Measurements from ENCODE around the gene KRT77. TPM values are rescaled to one million over a fixed set of nuclear protein-coding genes. Genes with fewer than 3 reads are reported as not detected.
A peak's percentile ranks its signal among the peaks of the same experiment; 100 is the strongest.

The KRT77 gene
- polyA plus RNA-seq, 4 donors: 0.01 to 0.86 TPM; not detected in 2

DNA sequence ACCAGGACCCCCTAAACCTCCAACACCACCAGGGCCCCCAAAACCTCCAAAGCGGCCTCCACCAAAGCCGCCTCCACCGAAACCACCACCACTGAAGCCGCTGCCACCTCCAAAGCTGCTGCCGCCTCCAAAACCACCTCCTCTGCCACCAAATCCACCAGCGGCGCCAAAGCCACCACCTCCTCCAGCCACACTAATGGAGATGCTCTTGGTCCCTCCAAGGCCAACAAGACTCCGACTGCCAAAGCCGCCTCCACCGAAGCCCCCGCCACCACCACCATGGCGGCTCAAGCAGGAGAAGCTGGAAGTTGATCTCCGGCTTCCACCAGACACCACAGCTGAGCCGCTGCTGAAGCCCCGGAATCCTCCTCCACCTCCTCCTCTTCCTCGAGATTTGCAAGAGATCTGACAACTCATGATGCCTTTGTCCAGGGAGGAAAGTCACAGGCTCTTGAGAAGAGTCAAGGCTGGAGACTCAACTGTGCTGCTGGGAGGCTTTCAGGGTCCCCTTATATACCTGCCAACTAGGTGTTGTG, 51.5 kb downstream of the KRT77 start, which contains the start of gene KRT2:
TSS of gene KRT2 (minus strand) at position 486 of the 536 bp plus-strand sequence. CDS start at position 417, 69 bp downstream.
- Histone ChIP-seq H3K4me3 (ENCODE audit: low read depth in 1 of 3, low read length in 3 of 3) (no peak within 1 kb of the TSS), H3K9me3 (ENCODE audit: control insufficient read depth in 2 of 2, insufficient read depth in 1 of 2, low read depth in 1 of 2, low read length in 1 of 2) (peaks cover 0 to 7% of the 10 kb centered on the region in 2 donors), H3K36me3 (ENCODE audit: control insufficient read depth in 3 of 3, insufficient read depth in 2 of 3, low read depth in 1 of 3, low read length in 3 of 3) (no peaks in the 10 kb centered on the region), H3K27ac (ENCODE audit: low read depth in 1 of 3, low read length in 2 of 3) (no peak within 1 kb of the TSS), H3K4me1 (ENCODE audit: control insufficient read depth in 3 of 3, insufficient read depth in 2 of 3, low read depth in 1 of 3, low read length in 2 of 3) (peaks cover 0 to 22% (median 15%) of the 10 kb centered on the region in 3 donors), H3K27me3 (ENCODE audit: control insufficient read depth in 3 of 3, insufficient read depth in 3 of 3, low read length in 3 of 3) (no peaks in the 10 kb centered on the region)
- DNase-seq (no peak), FAIRE-seq (no peak)
- WGBS, 3 donors: 95 to 97% (median 96%) methylated on average over 16 of the region's 16 CpGs

DNA sequence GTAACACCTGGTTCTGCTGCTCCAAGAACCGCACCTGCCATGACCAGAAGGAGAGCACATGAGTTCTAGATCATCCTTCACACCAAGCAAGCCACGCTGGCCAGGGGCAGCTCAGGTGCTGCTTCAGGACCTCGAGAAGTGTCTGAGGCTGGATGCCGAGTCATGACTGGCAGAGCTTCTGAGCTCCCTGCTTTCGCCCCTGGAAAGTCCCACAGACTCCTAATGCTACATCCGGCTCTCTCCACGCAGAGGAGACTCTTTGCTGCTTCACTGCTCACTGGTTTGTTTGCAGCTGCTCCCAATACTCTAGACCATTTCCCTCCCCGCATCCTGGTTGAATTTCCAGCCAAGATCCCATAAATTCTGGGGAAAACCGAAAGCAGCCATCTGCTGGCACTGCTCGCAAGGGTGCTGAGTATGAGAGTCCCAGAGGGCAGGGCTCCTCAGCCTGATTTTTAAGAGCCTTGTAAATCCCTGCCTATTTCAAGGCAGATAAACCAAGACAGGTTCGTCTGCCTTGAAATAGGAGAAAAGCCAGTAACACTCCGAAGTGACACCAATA, 52.7 kb downstream of the KRT77 start:
- DNase-seq: peak in 1 of 2 donors; percentile 51
- WGBS, 3 donors: 17 to 46% (median 37%) methylated on average over 12 of the region's 12 CpGs
- H3K4me3 ChIP-seq (ENCODE audit: low read depth in 1 of 3, low read length in 3 of 3): no peak overlapping the region

DNA sequence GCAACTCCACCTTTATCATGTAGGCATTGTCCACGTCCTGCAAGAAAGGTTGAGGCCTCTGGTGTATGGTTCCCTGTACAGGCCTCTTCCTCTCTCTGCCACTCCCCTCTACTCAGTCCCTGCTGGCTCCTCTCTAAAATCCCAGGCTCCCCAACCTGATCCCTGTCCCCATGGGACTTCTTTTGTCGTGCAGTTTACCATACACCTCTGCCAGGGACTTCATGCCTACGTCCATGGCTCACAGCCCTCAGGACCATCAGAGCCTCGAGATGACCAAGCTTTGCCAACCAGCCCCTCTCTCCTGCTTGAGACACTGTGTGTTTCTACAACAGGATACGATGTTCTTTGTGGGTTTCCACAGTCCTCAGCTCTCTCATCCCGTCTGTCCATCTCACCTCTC, 54.3 kb downstream of the KRT77 start:
- Histone ChIP-seq H3K4me3 (ENCODE audit: low read depth in 1 of 3, low read length in 3 of 3) (no peak overlapping the region), H3K36me3 (ENCODE audit: control insufficient read depth in 3 of 3, insufficient read depth in 2 of 3, low read depth in 1 of 3, low read length in 3 of 3) (no peaks in the 10 kb centered on the region), H3K9me3 (ENCODE audit: control insufficient read depth in 2 of 2, insufficient read depth in 1 of 2, low read depth in 1 of 2, low read length in 1 of 2) (peaks cover 0 to 13% of the 10 kb centered on the region in 2 donors), H3K27me3 (ENCODE audit: control insufficient read depth in 3 of 3, insufficient read depth in 3 of 3, low read length in 3 of 3) (no peaks in the 10 kb centered on the region), H3K27ac (ENCODE audit: low read depth in 1 of 3, low read length in 2 of 3) (no peak overlapping the region), H3K4me1 (ENCODE audit: control insufficient read depth in 3 of 3, insufficient read depth in 2 of 3, low read depth in 1 of 3, low read length in 2 of 3) (peaks cover 0 to 25% (median 4%) of the 10 kb centered on the region in 3 donors)
- WGBS, 3 donors: 64 to 72% (median 69%) methylated on average over 6 of the region's 6 CpGs
- DNase-seq (no peak), FAIRE-seq (no peak)

More for the DNA sequence above, 52.7 kb downstream of the KRT77 start:
- peaks cover 0 to 7% of the 10 kb centered on the region in 2 donors for H3K9me3 ChIP-seq (ENCODE audit: control insufficient read depth in 2 of 2, insufficient read depth in 1 of 2, low read depth in 1 of 2, low read length in 1 of 2)
- no peak for FAIRE-seq
- no peaks in the 10 kb centered on the region for H3K36me3 ChIP-seq (ENCODE audit: control insufficient read depth in 3 of 3, insufficient read depth in 2 of 3, low read depth in 1 of 3, low read length in 3 of 3)
- peak overlapping the region in 1 of 3 donors; percentile 21 for H3K27ac ChIP-seq (ENCODE audit: low read depth in 1 of 3, low read length in 2 of 3)
- peaks cover 0 to 16% (median 7%) of the 10 kb centered on the region in 3 donors for H3K4me1 ChIP-seq (ENCODE audit: control insufficient read depth in 3 of 3, insufficient read depth in 2 of 3, low read depth in 1 of 3, low read length in 2 of 3)
- H3K27me3 ChIP-seq (ENCODE audit: control insufficient read depth in 3 of 3, insufficient read depth in 3 of 3, low read length in 3 of 3): no peaks in the 10 kb centered on the region

DNA sequence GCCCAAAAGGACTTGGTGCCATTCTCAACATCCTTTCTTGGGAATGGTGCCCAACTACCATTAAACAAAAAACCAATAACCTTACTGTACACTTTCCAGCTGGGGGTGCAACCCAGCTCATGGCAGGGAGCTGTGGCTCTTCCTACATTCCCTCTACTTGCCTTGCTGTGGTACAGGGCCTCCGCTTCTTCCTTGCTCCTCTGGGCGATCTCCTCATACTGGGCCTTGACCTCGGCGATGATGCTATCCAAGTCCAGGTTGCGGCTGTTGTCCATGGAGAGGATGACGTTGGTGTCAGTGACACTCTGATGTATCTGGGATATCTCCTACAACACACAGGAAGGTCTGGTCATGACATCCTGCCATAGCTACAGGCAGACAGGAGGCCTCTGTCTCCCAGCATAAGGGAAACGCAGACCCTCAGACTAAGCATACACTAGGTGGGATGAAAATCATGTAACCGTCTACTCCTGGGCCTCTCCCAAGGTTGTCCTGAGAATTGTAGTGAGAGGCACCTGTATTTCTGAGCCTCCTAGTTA, 55.2 kb downstream of the KRT77 start:
- FAIRE-seq: no peak
- Histone ChIP-seq H3K27ac (ENCODE audit: low read depth in 1 of 3, low read length in 2 of 3) (no peak overlapping the region), H3K36me3 (ENCODE audit: control insufficient read depth in 3 of 3, insufficient read depth in 2 of 3, low read depth in 1 of 3, low read length in 3 of 3) (no peaks in the 10 kb centered on the region), H3K9me3 (ENCODE audit: control insufficient read depth in 2 of 2, insufficient read depth in 1 of 2, low read depth in 1 of 2, low read length in 1 of 2) (peaks cover 0 to 13% of the 10 kb centered on the region in 2 donors), H3K27me3 (ENCODE audit: control insufficient read depth in 3 of 3, insufficient read depth in 3 of 3, low read length in 3 of 3) (no peaks in the 10 kb centered on the region), H3K4me3 (ENCODE audit: low read depth in 1 of 3, low read length in 3 of 3) (no peak overlapping the region), H3K4me1 (ENCODE audit: control insufficient read depth in 3 of 3, insufficient read depth in 2 of 3, low read depth in 1 of 3, low read length in 2 of 3) (peaks cover 0 to 25% (median 4%) of the 10 kb centered on the region in 3 donors)
- DNase-seq: no peak
- 94 to 97% (median 96%) methylated on average over 8 of the region's 8 CpGs for WGBS, 3 donors

DNA sequence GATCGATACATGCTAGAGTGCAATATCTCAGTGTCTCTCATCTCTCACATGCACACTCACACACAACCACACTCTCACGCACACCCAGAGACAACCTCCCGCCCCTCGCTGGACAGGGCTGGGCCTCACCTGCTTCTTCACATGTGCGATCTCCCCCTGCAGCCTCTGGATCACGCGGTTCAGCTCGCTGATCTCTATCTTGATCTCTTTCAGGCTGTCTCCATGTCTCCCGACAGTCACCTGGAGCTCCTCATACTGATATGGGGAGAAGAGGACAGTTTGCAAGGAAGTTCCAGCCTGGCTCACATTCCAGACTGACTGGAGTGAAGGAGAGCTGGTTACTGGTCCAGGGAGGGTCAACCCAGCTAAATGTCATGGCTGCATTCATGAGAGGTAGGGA, 55.7 kb downstream of the KRT77 start:
- Histone ChIP-seq H3K36me3 (ENCODE audit: control insufficient read depth in 3 of 3, insufficient read depth in 2 of 3, low read depth in 1 of 3, low read length in 3 of 3) (no peaks in the 10 kb centered on the region), H3K4me1 (ENCODE audit: control insufficient read depth in 3 of 3, insufficient read depth in 2 of 3, low read depth in 1 of 3, low read length in 2 of 3) (peaks cover 0 to 25% (median 4%) of the 10 kb centered on the region in 3 donors), H3K27ac (ENCODE audit: low read depth in 1 of 3, low read length in 2 of 3) (no peak overlapping the region), H3K27me3 (ENCODE audit: control insufficient read depth in 3 of 3, insufficient read depth in 3 of 3, low read length in 3 of 3) (no peaks in the 10 kb centered on the region), H3K9me3 (ENCODE audit: control insufficient read depth in 2 of 2, insufficient read depth in 1 of 2, low read depth in 1 of 2, low read length in 1 of 2) (peaks cover 0 to 13% of the 10 kb centered on the region in 2 donors), H3K4me3 (ENCODE audit: low read depth in 1 of 3, low read length in 3 of 3) (no peak overlapping the region)
- FAIRE-seq (no peak), DNase-seq (no peak)
- 86 to 96% (median 94%) methylated on average over 9 of the region's 9 CpGs for WGBS, 3 donors

DNA sequence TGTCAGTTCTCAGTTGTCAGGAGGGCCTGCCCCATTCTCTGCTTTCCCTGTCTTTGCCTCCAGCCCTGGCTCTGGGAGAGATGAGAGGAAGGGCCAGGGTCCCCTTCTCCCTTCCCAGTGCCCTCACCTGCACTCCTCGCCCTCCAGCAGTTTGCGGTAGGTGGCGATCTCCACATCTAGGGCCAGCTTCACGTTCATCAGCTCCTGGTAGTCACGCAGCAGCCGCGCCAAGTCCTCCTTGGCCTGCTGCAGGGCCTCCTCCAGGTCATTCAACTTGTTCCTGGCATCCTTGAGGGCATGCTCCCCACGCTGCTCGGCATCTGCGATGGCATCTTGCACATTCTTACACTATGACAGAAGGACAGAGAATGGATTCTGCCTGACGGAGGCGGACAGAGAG, 56.7 kb downstream of the KRT77 start:
- Histone ChIP-seq H3K4me1 (ENCODE audit: control insufficient read depth in 3 of 3, insufficient read depth in 2 of 3, low read depth in 1 of 3, low read length in 2 of 3) (peaks cover 0 to 25% (median 4%) of the 10 kb centered on the region in 3 donors), H3K4me3 (ENCODE audit: low read depth in 1 of 3, low read length in 3 of 3) (no peak overlapping the region), H3K27ac (ENCODE audit: low read depth in 1 of 3, low read length in 2 of 3) (peak overlapping the region; percentile 71 to 94 (median 86)), H3K36me3 (ENCODE audit: control insufficient read depth in 3 of 3, insufficient read depth in 2 of 3, low read depth in 1 of 3, low read length in 3 of 3) (no peaks in the 10 kb centered on the region), H3K9me3 (ENCODE audit: control insufficient read depth in 2 of 2, insufficient read depth in 1 of 2, low read depth in 1 of 2, low read length in 1 of 2) (peaks cover 0 to 7% of the 10 kb centered on the region in 2 donors), H3K27me3 (ENCODE audit: control insufficient read depth in 3 of 3, insufficient read depth in 3 of 3, low read length in 3 of 3) (no peaks in the 10 kb centered on the region)
- DNase-seq: no peak
- no peak for FAIRE-seq
- WGBS, 3 donors: 66 to 82% (median 79%) methylated on average over 12 of the region's 12 CpGs

DNA sequence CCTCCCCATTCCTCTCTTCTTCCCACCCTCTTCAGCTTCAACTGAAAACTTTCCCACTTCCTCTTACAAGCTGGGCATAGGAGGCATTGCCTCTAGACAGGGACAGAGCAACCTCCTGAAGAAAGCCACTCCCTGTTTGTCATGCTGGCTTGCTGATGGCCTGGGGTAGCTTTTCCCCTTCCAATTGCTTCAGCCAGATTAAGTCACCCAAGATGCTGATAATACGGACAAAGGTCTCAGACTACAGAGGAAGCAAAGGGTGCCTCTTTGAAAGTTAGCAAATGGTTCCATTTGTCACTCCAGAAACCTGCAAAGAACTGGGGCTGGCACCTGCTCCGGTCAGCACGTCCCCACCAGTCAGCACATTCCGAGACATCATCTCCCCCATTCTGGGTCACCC, 57.3 kb downstream of the KRT77 start:
- Histone ChIP-seq H3K4me3 (ENCODE audit: low read depth in 1 of 3, low read length in 3 of 3) (no peak overlapping the region), H3K9me3 (ENCODE audit: control insufficient read depth in 2 of 2, insufficient read depth in 1 of 2, low read depth in 1 of 2, low read length in 1 of 2) (peaks cover 0 to 6% of the 10 kb centered on the region in 2 donors), H3K27ac (ENCODE audit: low read depth in 1 of 3, low read length in 2 of 3) (peak overlapping the region; percentile 71 to 94 (median 86)), H3K4me1 (ENCODE audit: control insufficient read depth in 3 of 3, insufficient read depth in 2 of 3, low read depth in 1 of 3, low read length in 2 of 3) (peaks cover 0 to 25% (median 4%) of the 10 kb centered on the region in 3 donors), H3K36me3 (ENCODE audit: control insufficient read depth in 3 of 3, insufficient read depth in 2 of 3, low read depth in 1 of 3, low read length in 3 of 3) (no peaks in the 10 kb centered on the region), H3K27me3 (ENCODE audit: control insufficient read depth in 3 of 3, insufficient read depth in 3 of 3, low read length in 3 of 3) (no peaks in the 10 kb centered on the region)
- peak; percentile 90 to 93 for DNase-seq
- FAIRE-seq: no peak
- 20 to 54% (median 39%) methylated on average over 4 of the region's 4 CpGs for WGBS, 3 donors

DNA sequence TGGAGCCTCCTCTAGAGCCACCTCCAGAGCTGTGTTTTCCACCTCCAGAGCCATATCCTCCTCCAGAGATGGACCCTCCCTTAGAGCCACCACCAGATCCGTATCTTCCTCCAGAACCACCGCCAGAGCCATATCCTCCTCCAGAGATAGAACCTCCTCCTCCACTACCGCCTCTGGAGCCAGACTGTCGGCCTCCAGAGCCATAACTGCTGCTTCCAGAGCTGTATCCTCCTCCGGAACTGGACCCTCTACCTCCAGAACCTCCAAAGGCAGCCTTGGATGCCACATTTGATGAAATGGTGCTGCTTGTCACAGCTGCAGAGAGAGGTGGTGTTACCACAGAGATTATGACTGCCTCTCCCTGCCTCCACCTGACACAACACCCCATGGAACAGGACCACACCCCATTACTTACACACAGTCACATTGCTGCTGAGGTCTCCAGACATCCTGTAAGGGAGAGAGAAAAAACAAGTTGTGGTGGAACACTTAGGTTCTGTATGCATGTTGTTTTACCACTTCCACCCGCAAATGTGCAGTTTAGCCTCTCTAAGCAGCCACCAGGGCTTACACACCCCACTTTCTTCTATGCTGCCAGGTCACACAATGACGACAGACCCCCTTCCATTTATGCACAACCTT, 58.1 kb downstream of the KRT77 start:
- Histone ChIP-seq H3K27me3 (ENCODE audit: control insufficient read depth in 3 of 3, insufficient read depth in 3 of 3, low read length in 3 of 3) (no peaks in the 10 kb centered on the region), H3K4me1 (ENCODE audit: control insufficient read depth in 3 of 3, insufficient read depth in 2 of 3, low read depth in 1 of 3, low read length in 2 of 3) (peaks cover 0 to 25% (median 4%) of the 10 kb centered on the region in 3 donors), H3K36me3 (ENCODE audit: control insufficient read depth in 3 of 3, insufficient read depth in 2 of 3, low read depth in 1 of 3, low read length in 3 of 3) (no peaks in the 10 kb centered on the region), H3K4me3 (ENCODE audit: low read depth in 1 of 3, low read length in 3 of 3) (no peak overlapping the region), H3K27ac (ENCODE audit: low read depth in 1 of 3, low read length in 2 of 3) (peak overlapping the region; percentile 71 to 94 (median 86)), H3K9me3 (ENCODE audit: control insufficient read depth in 2 of 2, insufficient read depth in 1 of 2, low read depth in 1 of 2, low read length in 1 of 2) (peaks cover 0 to 6% of the 10 kb centered on the region in 2 donors)
- WGBS, 3 donors: 67 to 76% (median 69%) methylated on average over 7 of the region's 7 CpGs
- no peak for FAIRE-seq
- peak; percentile 62 to 81 for DNase-seq

All from small intestine (tissue), 7 donors.